ENCODE measurements around the gene ZNF460.

- TF ChIP-seq, protein P1, sequence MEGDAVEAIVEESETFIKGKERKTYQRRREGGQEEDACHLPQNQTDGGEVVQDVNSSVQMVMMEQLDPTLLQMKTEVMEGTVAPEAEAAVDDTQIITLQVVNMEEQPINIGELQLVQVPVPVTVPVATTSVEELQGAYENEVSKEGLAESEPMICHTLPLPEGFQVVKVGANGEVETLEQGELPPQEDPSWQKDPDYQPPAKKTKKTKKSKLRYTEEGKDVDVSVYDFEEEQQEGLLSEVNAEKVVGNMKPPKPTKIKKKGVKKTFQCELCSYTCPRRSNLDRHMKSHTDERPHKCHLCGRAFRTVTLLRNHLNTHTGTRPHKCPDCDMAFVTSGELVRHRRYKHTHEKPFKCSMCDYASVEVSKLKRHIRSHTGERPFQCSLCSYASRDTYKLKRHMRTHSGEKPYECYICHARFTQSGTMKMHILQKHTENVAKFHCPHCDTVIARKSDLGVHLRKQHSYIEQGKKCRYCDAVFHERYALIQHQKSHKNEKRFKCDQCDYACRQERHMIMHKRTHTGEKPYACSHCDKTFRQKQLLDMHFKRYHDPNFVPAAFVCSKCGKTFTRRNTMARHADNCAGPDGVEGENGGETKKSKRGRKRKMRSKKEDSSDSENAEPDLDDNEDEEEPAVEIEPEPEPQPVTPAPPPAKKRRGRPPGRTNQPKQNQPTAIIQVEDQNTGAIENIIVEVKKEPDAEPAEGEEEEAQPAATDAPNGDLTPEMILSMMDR (IDR thresholded peaks at IDR 0.05) = no peak
- no peak for TF ChIP-seq POLR2A (IDR thresholded peaks at IDR 0.05)
Measured at GRCh38 chr19:57314146-57314545, 33.9 kb downstream of the ZNF460 start.

Data from heart left ventricle (tissue), 13 donors.